GM12878 (cell line): ENCODE data around the gene FOXI1. TPM values are rescaled to one million over a fixed set of nuclear protein-coding genes. Genes with fewer than 3 reads are reported as not detected.

Experiments
- ATAC-seq: fragments of 200-7000 bp; cut with Tn5 transposase; 3 replicates; pipeline ENCODE4 v1.9.1; 2020; ENCODE audit warnings: mild to moderate bottlenecking, moderate library complexity
- BruUV-seq: library from RNA; stranded (reverse); fragments of 400-500 nt; replicated peaks from 2 replicates; lab custom pipeline; 2021; lab: Mats Ljungman, UMichigan
- CTCF ChIA-PET: fragments of 300-600 bp; sonication (Branson Sonifier 250); formaldehyde crosslinking; extraction: SDS; loops from one replicate; lab custom pipeline; 2021; ENCODE audit warnings: inconsistent platforms; lab: Yijun Ruan, JAX
- POLR2A ChIA-PET: fragments of 350-600 bp; formaldehyde crosslinking; extraction: SDS; loops from one replicate; lab custom pipeline; 2021; ENCODE audit warnings: inconsistent platforms; lab: Charles Lee
- RAD21 ChIA-PET: fragments of 300-600 bp; sonication (Branson Sonifier 250); formaldehyde crosslinking; loops from one replicate; lab custom pipeline; 2023; ENCODE audit warnings: antibody characterized with exemption; ENCODE audit not compliant: unreplicated experiment; lab: Charles Lee
- SMC1A ChIA-PET: fragments of 300-600 bp; sonication (Branson Sonifier 250); formaldehyde crosslinking; loops from one replicate; lab custom pipeline; 2023; ENCODE audit not compliant: unreplicated experiment, uncharacterized antibody; lab: Charles Lee
- DNase-seq: peaks from one replicate; pipeline ENCODE4 v3.0.0-alpha.2; 2011; ENCODE audit warnings: low read depth, low spot score
- FAIRE-seq: peaks from 3 replicates; lab custom pipeline; 2011; peaks lifted over from hg19 to GRCh38; lab: Jason Lieb, UNC
- H2AFZ ChIP-seq: 2 replicates; pipeline ENCODE4 v1.6.0; 2011; ENCODE audit warnings: low read depth, low read length, control low read depth; ENCODE audit not compliant: control insufficient read depth
- H3K27ac ChIP-seq: 2 replicates; pipeline ENCODE4 v1.5.1; 2011; ENCODE audit warnings: control low read depth; ENCODE audit not compliant: control insufficient read depth, insufficient read depth
- H3K27me3 ChIP-seq, 2 experiments: replicated peaks in 1 of 2; 2 replicates each; pipeline versions ENCODE4 v1.6.0 to v1.6.1; 2011; ENCODE audit warnings: low read length in 1 of 2; ENCODE audit not compliant: control insufficient read depth in 2 of 2, insufficient read depth in 2 of 2
- H3K36me3 ChIP-seq, 2 experiments: 2 replicates each; pipeline ENCODE4 v1.5.1; 2011; ENCODE audit warnings: low read length in 1 of 2; ENCODE audit not compliant: control insufficient read depth in 2 of 2, insufficient read depth in 2 of 2
- H3K4me1 ChIP-seq: 2 replicates; pipeline ENCODE4 v1.6.1; 2011; ENCODE audit warnings: mild to moderate bottlenecking, low read length, moderate library complexity, mixed read lengths; ENCODE audit not compliant: control insufficient read depth, insufficient read depth
- H3K4me2 ChIP-seq: 2 replicates; pipeline ENCODE4 v1.6.0; 2011; ENCODE audit warnings: control low read depth; ENCODE audit not compliant: control insufficient read depth, insufficient read depth
- H3K4me3 ChIP-seq: fragments of 200-600 bp; sonication (generic); 2 replicates; pipeline ENCODE4 v1.5.1; 2016
- H3K79me2 ChIP-seq: 2 replicates; pipeline ENCODE4 v1.6.0; 2011; ENCODE audit warnings: low read length; ENCODE audit not compliant: control insufficient read depth, insufficient read depth
- H3K9ac ChIP-seq: 2 replicates; pipeline ENCODE4 v1.8.0; 2011; ENCODE audit warnings: low read length, control low read depth, mixed read lengths; ENCODE audit not compliant: control insufficient read depth, insufficient read depth
- H3K9me3 ChIP-seq: replicated peaks from 3 replicates; pipeline ENCODE4 v1.5.1; 2011; ENCODE audit warnings: mild to moderate bottlenecking, low read length; ENCODE audit not compliant: control insufficient read depth, insufficient read depth
- H4K20me1 ChIP-seq: 2 replicates; pipeline ENCODE4 v1.6.0; 2011; ENCODE audit not compliant: control insufficient read depth, insufficient read depth
- BCLAF1 ChIP-seq: fragments of 450-650 bp; IDR thresholded peaks from 2 replicates; pipeline ENCODE4 v1.6.1; 2017; ENCODE audit warnings: antibody characterized with exemption, mild to moderate bottlenecking, moderate library complexity
- CHD1 ChIP-seq: IDR thresholded peaks from 2 replicates; pipeline ENCODE4 v1.6.1; 2012; ENCODE audit warnings: low read depth, low read length, improper control_type of control experiment
- CREB1 ChIP-seq: IDR thresholded peaks from 2 replicates; pipeline ENCODE4 v1.6.1; 2012; ENCODE audit warnings: low read depth, mild to moderate bottlenecking, inconsistent platforms
- DPF2 ChIP-seq: fragments of 450-650 bp; IDR thresholded peaks from 2 replicates; pipeline ENCODE4 v1.6.1; 2017; ENCODE audit warnings: mild to moderate bottlenecking
- E4F1 ChIP-seq: fragments of 450-650 bp; IDR thresholded peaks from 2 replicates; pipeline ENCODE4 v1.6.1; 2018; ENCODE audit warnings: borderline replicate concordance, mild to moderate bottlenecking; ENCODE audit not compliant: partially characterized antibody
- EP300 ChIP-seq, 2 experiments: fragments of 150-350 bp in 1 of 2; IDR thresholded peaks; 2 replicates each; pipeline ENCODE4 v1.6.1; 2011 to 2012; ENCODE audit warnings: low read depth in 2 of 2, low read length in 2 of 2, borderline replicate concordance in 1 of 2, improper control_type of control experiment in 1 of 2, inconsistent platforms in 1 of 2; ENCODE audit not compliant: control insufficient read depth in 1 of 2
- FOXM1 ChIP-seq: IDR thresholded peaks from 2 replicates; pipeline ENCODE4 v1.6.1; 2012; ENCODE audit warnings: low read depth, mild to moderate bottlenecking, inconsistent platforms, low read length, moderate library complexity
- IKZF2 ChIP-seq, 2 experiments: fragments of 450-650 bp; IDR thresholded peaks; 2 replicates each; pipeline ENCODE4 v1.6.1; 2017; ENCODE audit warnings: mild to moderate bottlenecking in 2 of 2, moderate library complexity in 2 of 2
- JUND ChIP-seq: IDR thresholded peaks from 2 replicates; pipeline ENCODE4 v1.6.1; 2012; ENCODE audit warnings: low read depth, mild to moderate bottlenecking, low read length, improper control_type of control experiment, moderate library complexity
- PML ChIP-seq: IDR thresholded peaks from 2 replicates; pipeline ENCODE4 v1.6.1; 2012; ENCODE audit warnings: low read length, inconsistent platforms
- SKIL ChIP-seq: fragments of 450-650 bp; IDR thresholded peaks from 2 replicates; pipeline ENCODE4 v1.6.1; 2017; ENCODE audit warnings: mild to moderate bottlenecking, low read depth, inconsistent platforms; ENCODE audit not compliant: poor library complexity, severe bottlenecking
- TARDBP ChIP-seq: IDR thresholded peaks from 2 replicates; pipeline ENCODE4 v1.6.1; 2016; ENCODE audit warnings: borderline replicate concordance
- USF2 ChIP-seq: IDR thresholded peaks from 2 replicates; pipeline ENCODE4 v1.6.1; 2011; ENCODE audit warnings: low read depth, low read length, improper control_type of control experiment, borderline replicate concordance
- YBX1 ChIP-seq: fragments of 450-650 bp; IDR thresholded peaks from 2 replicates; pipeline ENCODE4 v1.6.1; 2016; ENCODE audit warnings: antibody characterized with exemption
- WGBS: methylation state at CpG from one replicate; pipeline ENCODE4 v1.1.6; 2016; ENCODE audit warnings: low lambda C conversion rate; ENCODE audit not compliant: insufficient replicate concordance, insufficient coverage; ENCODE audit errors: missing lambda C conversion rate; 5-methylcytosine and 5-hydroxymethylcytosine counted together
- in situ Hi-C: fragments of 300-500 bp; cut with MboI; formaldehyde crosslinking; loops from 9 replicates; pipeline ENCODE4 v1.14.3; 2018; ENCODE audit warnings: mixed read lengths
- intact Hi-C: fragments of 100-400 bp; cut with micrococcal nuclease; formaldehyde crosslinking; loops from one replicate; pipeline ENCODE4 v1.14.2; 2022; ENCODE audit not compliant: unreplicated experiment
- polyA plus RNA-seq, 11 experiments: library from polyadenylated mRNA; depleted of rRNA in 4 of 11; unstranded in 6 of 11; stranded (reverse) in 5 of 11; fragments of >200 nt; fragmentation: Nextera tagmentation in 4 of 11; fragmentation: Illumina TruSeq in 1 of 11; extraction: Ambion mirVana in 4 of 11; extraction: Trizol in 1 of 11; gene quantifications; 1 replicate in 1 of 11; 2 replicates in 10 of 11; pipeline versions ENCODE4 v1.2.1 to v1.2.3, GENCODE V29; 2011 to 2016; ENCODE audit warnings: inconsistent platforms in 2 of 11, missing spikeins in 2 of 11, low read depth in 1 of 11
- total RNA-seq, 4 experiments: library from RNA; depleted of rRNA in 3 of 4; stranded (reverse); fragments of >200 nt in 3 of 4; fragmentation: Illumina TruSeq in 1 of 4; extraction: Trizol in 1 of 4; gene quantifications; 2 replicates each; pipeline versions ENCODE4 v1.2.1 to v1.2.3, GENCODE V29; 2013 to 2021

FOXI1 gene
- total and polyA plus RNA-seq, 10 of the 15 experiments (the other 5 are each of a cell fraction or from before 2014, with no cell fraction given) = not detected

GRCh38 chr5:170059221-170059620 is 46.5 kb upstream of the FOXI1 start:
- BruUV-seq = no TSS peak
- Histone ChIP-seq H3K9ac (no peak overlapping the region), H3K27me3 (no peaks in the 10 kb centered on the region), H4K20me1 (no peaks in the 10 kb centered on the region; the same call in 1 of the 2 replicates), H2AFZ (no peak overlapping the region), H3K79me2 (no peaks in the 10 kb centered on the region), H3K4me2 (no peak overlapping the region), H3K36me3 (peaks cover 10 to 31% of the 10 kb centered on the region in 2 experiments), H3K4me1 (no peaks in the 10 kb centered on the region), H3K27ac (no peak overlapping the region), H3K9me3 (no peaks in the 10 kb centered on the region; the same call in 2 of the 3 replicates), H3K4me3 (no peak overlapping the region)
- in situ Hi-C loops (no loop called here), intact Hi-C loops (no loop called here)
- ChIA-PET CTCF (interaction anchor here (0.5 to 2.4 kb wide), 2 partner anchors 11 to 124 kb away, joined by 4 to 7 read pairs; no protein-coding TSS in a partner anchor), POLR2A (no interaction called here), RAD21 (no interaction called here), SMC1A (no interaction called here)
- 100% methylated on average over 1 of the region's 1 CpG for WGBS
- ATAC-seq (no peak), DNase-seq (no peak), FAIRE-seq (no peak)
- TF ChIP-seq SKIL (no peak), E4F1 (no peak), DPF2 (no peak), TARDBP (no peak), EP300 (IDR thresholded peaks at IDR 0.05; ENCODE audit: borderline replicate concordance in 1 of 2, control insufficient read depth in 1 of 2, low read depth in 2 of 2, low read length in 2 of 2) (no peak), IKZF2 (IDR thresholded peaks at IDR 0.05) (no peak), YBX1 (no peak), FOXM1 (no peak), BCLAF1 (no peak), PML (no peak), JUND (no peak), USF2 (no peak), CHD1 (no peak), CREB1 (no peak)
